Kidney (tissue), 14 donors: Measurements from ENCODE around the gene ADAMTS3. TPM values are rescaled to one million over a fixed set of nuclear protein-coding genes. Genes with fewer than 3 reads are reported as not detected.

Experiments used
- DNase-seq, 5 donors: peaks; one replicate each; pipeline ENCODE4 v3.0.0-alpha.2; 2013 to 2020
- FAIRE-seq: peaks from 2 replicates; lab custom pipeline; 2012; peaks lifted over from hg19 to GRCh38; lab: Jason Lieb, UNC
- H3K27ac ChIP-seq, 2 donors: one replicate each; pipeline ENCODE4 v1.7.0; 2013; ENCODE audit warnings: low read depth in 2 of 2, low read length in 2 of 2, inconsistent platforms in 1 of 2
- H3K27me3 ChIP-seq: one replicate; pipeline ENCODE4 v1.7.1; 2013; ENCODE audit warnings: low read length, inconsistent platforms; ENCODE audit not compliant: control insufficient read depth, insufficient read depth
- H3K36me3 ChIP-seq, 3 donors: one replicate each; pipeline versions ENCODE4 v1.7.0 to v1.7.1; 2013; ENCODE audit warnings: low read length in 3 of 3, control low read depth in 1 of 3, inconsistent platforms in 1 of 3; ENCODE audit not compliant: insufficient read depth in 3 of 3, control insufficient read depth in 2 of 3
- H3K4me1 ChIP-seq, 3 donors: one replicate each; pipeline versions ENCODE4 v1.7.0 to v1.7.1; 2013; ENCODE audit warnings: low read length in 3 of 3, inconsistent platforms in 1 of 3, low read depth in 1 of 3; ENCODE audit not compliant: control insufficient read depth in 2 of 3, insufficient read depth in 2 of 3
- H3K4me3 ChIP-seq, 3 donors: one replicate each; pipeline versions ENCODE4 v1.7.0 to v1.8.1; 2013; ENCODE audit warnings: low read length in 3 of 3, control low read depth in 1 of 3, inconsistent platforms in 1 of 3
- H3K9ac ChIP-seq, 3 donors: one replicate each; pipeline versions ENCODE4 v1.7.0 to v1.7.1; 2013; ENCODE audit warnings: low read length in 3 of 3, control low read depth in 1 of 3, inconsistent platforms in 1 of 3
- H3K9me3 ChIP-seq, 3 donors: one replicate each; pipeline versions ENCODE4 v1.7.0 to v1.7.1; 2013; ENCODE audit warnings: low read length in 3 of 3, control low read depth in 1 of 3, inconsistent platforms in 1 of 3; ENCODE audit not compliant: control insufficient read depth in 2 of 3, insufficient read depth in 1 of 3
- intact Hi-C: fragments of 100-400 bp; cut with DNase I; formaldehyde crosslinking; loops from one replicate; pipeline ENCODE4 v1.11.1; 2022
- polyA plus RNA-seq: library from polyadenylated mRNA; stranded (reverse); fragments of 350-450 nt; fragmentation: Illumina TruSeq; extraction: RNeasy Lipid Tissue Mini Kit (QIAGEN cat#74804); gene quantifications from one replicate; pipeline ENCODE4 v1.2.3, GENCODE V29; 2014; ENCODE audit warnings: low read depth, low replicate concordance; ENCODE audit not compliant: insufficient read depth
- total RNA-seq: library from RNA; stranded (reverse); fragmentation: NEBNext Ultra II Directional; extraction: Animal tissue kit (Norgen Biotek cat#: 25700); gene quantifications from one replicate; pipeline ENCODE4 v1.2.1, GENCODE V29; 2021
- TF ChIP-seq, protein P1 (sequence below): IDR thresholded peaks from 3 replicates; pipeline ENCODE4 v1.5.1; 2012; ENCODE audit warnings: mild to moderate bottlenecking, moderate library complexity, borderline replicate concordance; ENCODE audit not compliant: insufficient read depth; ENCODE audit errors: extremely low read depth
- donor health status: control.
- donor health status: control.
- donor health status: control.
- donor health status: control.
- donor health status: control.
- donor health status: DM: yes; HTN: yes; CAD: no.
- donor health status: Normal renal cell carcinoma (clear cell type).

The ADAMTS3 gene
- total and polyA plus RNA-seq, 2 donors from 2014 or later, result 0.56 to 4.2 TPM

DNA sequence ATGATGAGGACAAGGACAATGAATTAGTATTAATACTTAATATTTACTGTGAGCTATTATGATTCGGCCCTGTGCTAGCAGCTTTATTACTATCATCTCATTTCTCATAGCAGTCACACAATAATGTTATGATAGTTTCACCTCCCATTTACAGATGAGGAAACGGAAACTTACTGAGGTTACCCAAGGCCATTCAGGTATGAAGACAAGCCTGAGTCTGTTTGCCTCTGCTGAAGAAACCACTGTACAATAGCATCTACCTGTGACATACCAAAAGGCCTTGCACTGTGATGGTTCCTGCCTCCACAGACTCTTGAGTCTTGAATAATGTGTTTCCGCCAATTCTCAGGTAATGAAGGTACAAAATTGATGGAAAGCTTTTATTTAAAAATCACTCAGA is 288.8 kb downstream of the ADAMTS3 start:
- Histone ChIP-seq H3K27ac (no peak overlapping the region), H3K4me3 (no peak overlapping the region), H3K4me1 (no peaks in the 10 kb centered on the region), H3K9ac (no peak overlapping the region), H3K9me3 (no peaks in the 10 kb centered on the region), H3K36me3 (no peaks in the 10 kb centered on the region), H3K27me3 (no peaks in the 10 kb centered on the region)
- DNase-seq, result no peak
- TF ChIP-seq, protein P1, sequence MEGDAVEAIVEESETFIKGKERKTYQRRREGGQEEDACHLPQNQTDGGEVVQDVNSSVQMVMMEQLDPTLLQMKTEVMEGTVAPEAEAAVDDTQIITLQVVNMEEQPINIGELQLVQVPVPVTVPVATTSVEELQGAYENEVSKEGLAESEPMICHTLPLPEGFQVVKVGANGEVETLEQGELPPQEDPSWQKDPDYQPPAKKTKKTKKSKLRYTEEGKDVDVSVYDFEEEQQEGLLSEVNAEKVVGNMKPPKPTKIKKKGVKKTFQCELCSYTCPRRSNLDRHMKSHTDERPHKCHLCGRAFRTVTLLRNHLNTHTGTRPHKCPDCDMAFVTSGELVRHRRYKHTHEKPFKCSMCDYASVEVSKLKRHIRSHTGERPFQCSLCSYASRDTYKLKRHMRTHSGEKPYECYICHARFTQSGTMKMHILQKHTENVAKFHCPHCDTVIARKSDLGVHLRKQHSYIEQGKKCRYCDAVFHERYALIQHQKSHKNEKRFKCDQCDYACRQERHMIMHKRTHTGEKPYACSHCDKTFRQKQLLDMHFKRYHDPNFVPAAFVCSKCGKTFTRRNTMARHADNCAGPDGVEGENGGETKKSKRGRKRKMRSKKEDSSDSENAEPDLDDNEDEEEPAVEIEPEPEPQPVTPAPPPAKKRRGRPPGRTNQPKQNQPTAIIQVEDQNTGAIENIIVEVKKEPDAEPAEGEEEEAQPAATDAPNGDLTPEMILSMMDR, result no peak
- intact Hi-C loops, result no loop called here
- no peak for FAIRE-seq

DNA sequence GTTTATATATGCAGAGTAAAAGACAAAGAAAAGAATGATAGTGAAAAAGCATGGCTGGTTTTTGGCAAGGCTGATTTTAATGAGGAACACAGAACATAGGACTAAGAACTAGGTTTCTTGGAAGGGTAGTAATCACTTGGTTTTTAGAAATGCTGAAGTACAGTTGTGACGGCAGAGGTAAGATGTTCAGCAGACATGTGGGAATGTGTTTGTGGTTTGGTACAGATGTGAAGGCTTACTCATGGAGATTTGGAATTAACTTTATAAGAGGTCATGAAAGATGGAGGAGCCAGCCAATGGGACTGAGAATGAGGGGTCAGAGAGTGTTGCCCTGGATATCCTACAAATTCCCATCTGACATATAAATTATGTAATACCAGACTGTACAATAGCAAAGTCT is 293.6 kb downstream of the ADAMTS3 start:
- no peak for DNase-seq
- no peak overlapping the region for H3K4me3 ChIP-seq
- intact Hi-C loops, result no loop called here
- no peak overlapping the region for H3K27ac ChIP-seq
- no peak for FAIRE-seq
- H3K36me3 ChIP-seq, result no peaks in the 10 kb centered on the region
- no peaks in the 10 kb centered on the region for H3K27me3 ChIP-seq
- H3K4me1 ChIP-seq, result no peaks in the 10 kb centered on the region
- TF ChIP-seq, protein P1, result no peak
- peaks cover 0 to 3% (median 3%) of the 10 kb centered on the region in 3 donors for H3K9me3 ChIP-seq
- no peak overlapping the region for H3K9ac ChIP-seq

GRCh38 chr4:72274251-72274650 is 294.8 kb downstream of the ADAMTS3 start:
- FAIRE-seq, result no peak

More at GRCh38 chr4:72274251-72274650, 294.8 kb downstream of the ADAMTS3 start:
- Histone ChIP-seq H3K36me3 (no peaks in the 10 kb centered on the region), H3K9me3 (peaks cover 0 to 3% (median 3%) of the 10 kb centered on the region in 3 donors), H3K4me1 (no peaks in the 10 kb centered on the region), H3K4me3 (no peak overlapping the region), H3K27ac (no peak overlapping the region), H3K27me3 (no peaks in the 10 kb centered on the region), H3K9ac (no peak overlapping the region)
- intact Hi-C loops, result no loop called here
- no peak for DNase-seq
- TF ChIP-seq, protein P1, result no peak
